Measurements from ENCODE around the gene RNF152.

The RNF152 gene

GRCh38 chr18:61770279-61770678 is 122.5 kb downstream of the RNF152 start:
- TF ChIP-seq CTCF (IDR thresholded peaks at IDR 0.05; ENCODE audit: low read depth, low read length, missing control alignments), result no peak
- no peak overlapping the region for H3K4me3 ChIP-seq (replicated peaks; ENCODE audit: low read depth, low read length)
- no peak for DNase-seq (ENCODE audit: extremely low read depth, low read depth)

- no peak for TF ChIP-seq CTCF (IDR thresholded peaks at IDR 0.05; ENCODE audit: low read depth, low read length, missing control alignments)
- DNase-seq (ENCODE audit: extremely low read depth, low read depth), result no peak
- no peak overlapping the region for H3K4me3 ChIP-seq (replicated peaks; ENCODE audit: low read depth, low read length)
These were observed 126.4 kb downstream of the RNF152 start for GRCh38 chr18:61766266-61766884.

DNA sequence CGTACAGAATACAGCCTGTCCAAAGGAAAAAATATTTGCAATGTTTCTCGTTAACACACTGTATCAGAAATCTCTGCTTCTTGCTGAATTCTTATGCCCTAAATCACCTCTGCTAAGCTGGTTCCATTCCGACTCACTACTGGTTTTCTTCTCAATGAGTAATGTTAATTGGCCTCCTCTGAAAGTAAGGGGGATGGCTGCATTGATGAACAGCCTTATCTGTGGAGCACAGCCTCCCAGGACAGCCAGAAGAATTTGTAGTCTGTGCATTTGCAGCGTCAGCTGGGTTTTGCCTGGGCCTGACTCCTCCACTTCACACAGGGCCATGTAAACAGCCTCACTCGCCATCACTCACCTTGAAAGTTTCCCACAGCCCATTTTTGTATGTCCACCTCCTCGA is 127.7 kb downstream of the RNF152 start:
- no peak overlapping the region for H3K4me3 ChIP-seq (replicated peaks; ENCODE audit: low read depth, low read length)
- peak; percentile 2 for DNase-seq (ENCODE audit: extremely low read depth, low read depth)
- TF ChIP-seq CTCF (IDR thresholded peaks at IDR 0.05; ENCODE audit: low read depth, low read length, missing control alignments), result no peak

DNA sequence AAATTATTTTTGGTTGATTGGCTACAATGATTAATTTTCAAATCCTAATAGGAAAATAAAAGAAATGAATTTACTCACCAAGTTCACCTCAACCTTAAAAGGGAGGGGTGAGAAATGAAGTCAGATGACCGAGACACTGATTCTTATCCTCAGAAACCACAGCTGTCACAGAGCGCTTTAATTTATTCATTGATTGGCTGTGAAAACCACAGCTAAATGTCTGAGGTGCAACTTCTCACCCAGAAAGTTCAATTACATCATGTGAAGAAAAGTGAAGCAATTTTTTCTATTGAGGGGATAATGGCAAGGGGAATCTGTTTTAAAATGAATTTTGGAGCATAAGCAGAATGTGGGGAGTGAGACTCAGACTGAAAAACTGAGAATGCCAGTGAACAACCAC is 128.4 kb downstream of the RNF152 start:
- no peak for DNase-seq (ENCODE audit: extremely low read depth, low read depth)
- H3K4me3 ChIP-seq (replicated peaks; ENCODE audit: low read depth, low read length), result no peak overlapping the region
- TF ChIP-seq CTCF (IDR thresholded peaks at IDR 0.05; ENCODE audit: low read depth, low read length, missing control alignments), result no peak

- TF ChIP-seq CTCF (IDR thresholded peaks at IDR 0.05; ENCODE audit: low read depth, low read length, missing control alignments), result no peak
- H3K4me3 ChIP-seq (replicated peaks; ENCODE audit: low read depth, low read length), result no peak overlapping the region
- no peak for DNase-seq (ENCODE audit: extremely low read depth, low read depth)
These were observed 130.9 kb downstream of the RNF152 start for GRCh38 chr18:61761875-61762274.

Data from HFF-Myc (cell line).